ENCODE results near the gene ERBB4. TPM values are rescaled to one million over a fixed set of nuclear protein-coding genes. Genes with fewer than 3 reads are reported as not detected.
"Not testable (repeated sequence)": the region's sequence is repeated elsewhere in the genome, so short reads cannot be mapped to it uniquely, and the experiment has no call there.

ERBB4 gene
- total RNA-seq, 2 donors from 2014 or later: 1.0 to 32.8 TPM

DNA sequence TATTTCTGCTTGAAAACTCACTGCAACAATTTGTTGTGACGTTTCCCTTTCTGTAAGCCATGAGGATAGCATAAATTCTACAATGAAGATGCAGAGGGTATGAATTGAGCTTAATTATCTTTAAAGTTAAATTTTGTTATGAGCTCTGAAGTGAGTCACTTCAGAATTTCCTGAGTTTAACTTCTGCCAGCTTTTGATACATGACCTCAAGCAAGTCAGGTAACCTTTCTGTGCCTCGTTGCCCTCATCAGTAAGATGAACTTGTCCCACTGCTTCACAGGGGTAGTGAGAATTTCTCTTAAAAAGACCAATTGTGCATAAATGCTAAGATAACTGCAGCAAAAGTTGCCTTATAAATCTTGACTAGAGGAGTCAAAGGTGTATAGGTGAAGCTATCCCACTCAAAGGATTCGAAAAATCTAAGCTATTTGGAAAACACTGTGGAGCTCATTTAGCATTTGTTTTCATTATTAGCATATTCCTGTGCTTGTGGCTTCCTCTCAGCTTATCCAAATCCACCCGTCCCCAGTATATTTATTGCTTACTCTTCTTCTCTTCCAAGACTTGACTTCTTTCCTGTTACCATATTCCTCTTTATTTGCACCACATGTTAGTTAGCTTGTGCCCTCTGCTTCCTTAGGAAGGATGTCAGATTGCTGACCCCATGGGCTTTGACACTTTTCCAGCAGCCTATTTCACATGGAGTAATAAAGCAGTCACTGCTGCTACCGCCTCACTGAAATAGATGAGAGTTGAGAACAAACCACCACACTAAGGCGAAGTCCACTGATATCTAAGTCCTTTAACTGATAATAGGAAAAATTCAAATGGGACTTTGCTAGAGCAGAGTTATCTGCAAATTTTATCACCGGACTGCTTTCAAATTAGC lies 428.6 kb downstream of the ERBB4 start:
- TF ChIP-seq CTCF (IDR thresholded peaks at IDR 0.05) (no peak), POLR2AphosphoS5 (IDR thresholded peaks at IDR 0.05) (no peak), POLR2A (IDR thresholded peaks at IDR 0.05) (no peak)
- intact Hi-C loops (cut with DNase I): no loop called here
- no peaks in the 10 kb centered on the region for H3K36me3 ChIP-seq
- no peaks in the 10 kb centered on the region for H3K4me1 ChIP-seq (replicated peaks)
- no peak for DNase-seq (ENCODE audit: low spot score)
- H3K4me3 ChIP-seq: no peak overlapping the region
- no peaks in the 10 kb centered on the region for H3K27me3 ChIP-seq (replicated peaks; ENCODE audit: insufficient read depth)
- 58% methylated on average over 7 of the region's 7 CpGs for WGBS
- no peak overlapping the region for H3K27ac ChIP-seq
- no peaks in the 10 kb centered on the region for H3K9me3 ChIP-seq

GRCh38 chr2:212109217-212109616 lies 429.4 kb downstream of the ERBB4 start:
- WGBS: 69% methylated on average over 1 of the region's 1 CpG
- H3K4me1 ChIP-seq (replicated peaks): no peaks in the 10 kb centered on the region
- H3K4me3 ChIP-seq: no peak overlapping the region
- no peak for DNase-seq (ENCODE audit: low spot score)
- TF ChIP-seq CTCF (IDR thresholded peaks at IDR 0.05) (no peak), POLR2A (IDR thresholded peaks at IDR 0.05) (no peak), POLR2AphosphoS5 (IDR thresholded peaks at IDR 0.05) (no peak)
- intact Hi-C loops (cut with DNase I): no loop called here
- H3K9me3 ChIP-seq: no peaks in the 10 kb centered on the region
- H3K27ac ChIP-seq: no peak overlapping the region
- H3K27me3 ChIP-seq (replicated peaks; ENCODE audit: insufficient read depth): no peaks in the 10 kb centered on the region
- H3K36me3 ChIP-seq: no peaks in the 10 kb centered on the region

- 36% methylated on average over 2 of the region's 2 CpGs for WGBS
- no peak for DNase-seq (ENCODE audit: low spot score)
- no peaks in the 10 kb centered on the region for H3K4me1 ChIP-seq (replicated peaks)
- no peaks in the 10 kb centered on the region for H3K27me3 ChIP-seq (replicated peaks; ENCODE audit: insufficient read depth)
- no peak overlapping the region for H3K27ac ChIP-seq
- no peak overlapping the region for H3K4me3 ChIP-seq
- no peaks in the 10 kb centered on the region for H3K36me3 ChIP-seq
- intact Hi-C loops (cut with DNase I): no loop called here
- H3K9me3 ChIP-seq: no peaks in the 10 kb centered on the region
- no peak for TF ChIP-seq CTCF (IDR thresholded peaks at IDR 0.05)
- TF ChIP-seq POLR2AphosphoS5 (IDR thresholded peaks at IDR 0.05): no peak
- no peak for TF ChIP-seq POLR2A (IDR thresholded peaks at IDR 0.05)
Observed at GRCh38 chr2:212107989-212108388, 430.6 kb downstream of the ERBB4 start.

GRCh38 chr2:212107014-212107413 lies 431.6 kb downstream of the ERBB4 start:
- no peak for DNase-seq (ENCODE audit: low spot score)
- intact Hi-C loops (cut with DNase I): no loop called here
- H3K36me3 ChIP-seq: no peaks in the 10 kb centered on the region
- H3K9me3 ChIP-seq: no peaks in the 10 kb centered on the region
- H3K27me3 ChIP-seq (replicated peaks; ENCODE audit: insufficient read depth): no peaks in the 10 kb centered on the region
- H3K4me3 ChIP-seq: no peak overlapping the region
- no peak for TF ChIP-seq POLR2A (IDR thresholded peaks at IDR 0.05)
- TF ChIP-seq POLR2AphosphoS5 (IDR thresholded peaks at IDR 0.05): no peak
- TF ChIP-seq CTCF (IDR thresholded peaks at IDR 0.05): no peak
- H3K4me1 ChIP-seq (replicated peaks): no peaks in the 10 kb centered on the region
- 79% methylated on average over 2 of the region's 2 CpGs for WGBS
- no peak overlapping the region for H3K27ac ChIP-seq

DNA sequence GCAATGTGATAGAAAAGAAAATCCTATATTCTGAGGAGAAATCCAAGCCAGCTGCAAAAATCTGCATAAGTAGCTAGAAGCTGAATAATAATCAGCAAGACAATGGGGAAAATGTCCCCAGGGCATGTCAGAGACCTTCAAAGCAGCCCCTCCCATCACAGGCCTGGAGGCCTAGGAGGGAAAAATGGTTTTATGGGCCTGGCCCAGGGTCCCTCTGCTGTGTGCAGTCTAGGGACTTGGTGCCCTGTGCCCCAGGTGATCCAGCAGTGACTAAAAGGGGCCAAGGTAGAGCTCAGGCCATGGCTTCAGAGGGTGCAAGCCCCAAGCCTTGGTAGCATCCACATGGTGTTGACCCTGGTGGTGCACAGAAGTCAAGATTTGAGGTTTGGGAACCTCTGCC lies 432.1 kb downstream of the ERBB4 start:
- H3K36me3 ChIP-seq; H3K27ac ChIP-seq; H3K4me1 ChIP-seq (replicated peaks); H3K9me3 ChIP-seq; H3K27me3 ChIP-seq (replicated peaks; ENCODE audit: insufficient read depth); intact Hi-C loops (cut with DNase I); H3K4me3 ChIP-seq; DNase-seq (ENCODE audit: low spot score): not testable (repeated sequence)

All from prostate gland (tissue), 2 donors.